GM23338 (cell line): ENCODE data around the gene ADGRL3.

Experiments used
- CREB1 ChIP-seq: fragments of 250-450 bp; sonication (Bioruptor Pico); IDR thresholded peaks from 2 replicates; pipeline ENCODE4 v1.5.0; 2020; ENCODE audit warnings: low read depth, mild to moderate bottlenecking, moderate library complexity
- ETS1 ChIP-seq: IDR thresholded peaks from 2 replicates; pipeline ENCODE4 v1.6.1; 2016; ENCODE audit warnings: antibody characterized with exemption
- EZH2 ChIP-seq: fragments of 200-600 bp; sonication (generic); IDR thresholded peaks from one replicate; pipeline ENCODE4 v1.8.0; 2017; ENCODE audit warnings: antibody characterized with exemption, mild to moderate bottlenecking, low read depth; ENCODE audit not compliant: unreplicated experiment
- EZH2phosphoT487 ChIP-seq: fragments of 200-600 bp; sonication (generic); IDR thresholded peaks from one replicate; pipeline ENCODE4 v1.8.1; 2018; ENCODE audit warnings: antibody characterized with exemption; ENCODE audit not compliant: unreplicated experiment
- JUNB ChIP-seq: IDR thresholded peaks from one replicate; pipeline ENCODE4 v1.6.1; 2016; ENCODE audit warnings: antibody characterized with exemption; ENCODE audit not compliant: unreplicated experiment
- NANOG ChIP-seq: IDR thresholded peaks from 2 replicates; pipeline ENCODE4 v1.6.1; 2016; ENCODE audit warnings: antibody characterized with exemption, borderline replicate concordance
- POLR2AphosphoS5 ChIP-seq: IDR thresholded peaks from 2 replicates; pipeline ENCODE4 v1.6.1; 2016; ENCODE audit warnings: antibody characterized with exemption, low read depth
- STAT1 ChIP-seq: IDR thresholded peaks from one replicate; pipeline ENCODE4 v1.6.1; 2016; ENCODE audit warnings: antibody characterized with exemption; ENCODE audit not compliant: unreplicated experiment
- ZNF114 ChIP-seq: fragments of 250-450 bp; sonication (Bioruptor Pico); IDR thresholded peaks from 2 replicates; pipeline ENCODE4 v1.5.0; 2020; ENCODE audit warnings: mild to moderate bottlenecking, moderate library complexity
- ZNF331 ChIP-seq: fragments of 250-450 bp; sonication (Bioruptor Pico); IDR thresholded peaks from 2 replicates; pipeline ENCODE4 v1.5.0; 2020; ENCODE audit warnings: low read depth, mild to moderate bottlenecking, moderate library complexity
- ZNF462 ChIP-seq: fragments of 250-450 bp; sonication (Bioruptor Pico); IDR thresholded peaks from 2 replicates; pipeline ENCODE4 v1.5.0; 2020; ENCODE audit warnings: mild to moderate bottlenecking, moderate library complexity
- TF ChIP-seq, protein P1 (sequence below), 2 experiments: fragments of 200-600 bp in 1 of 2; sonication (generic) in 1 of 2; conservative IDR thresholded peaks; 2 replicates each; pipeline versions ENCODE4 v1.5.1 to v1.6.1; 2016 to 2017; ENCODE audit warnings: antibody characterized with exemption in 2 of 2, low read depth in 2 of 2, mild to moderate bottlenecking in 2 of 2, moderate library complexity in 1 of 2
- TF ChIP-seq, protein P2 (sequence below): IDR thresholded peaks from one replicate; pipeline ENCODE4 v1.6.1; 2018; ENCODE audit warnings: antibody characterized with exemption; ENCODE audit not compliant: unreplicated experiment

GRCh38 chr4:61293707-61294400 is 93.7 kb downstream of the ADGRL3 start:
- TF ChIP-seq, protein P1, sequence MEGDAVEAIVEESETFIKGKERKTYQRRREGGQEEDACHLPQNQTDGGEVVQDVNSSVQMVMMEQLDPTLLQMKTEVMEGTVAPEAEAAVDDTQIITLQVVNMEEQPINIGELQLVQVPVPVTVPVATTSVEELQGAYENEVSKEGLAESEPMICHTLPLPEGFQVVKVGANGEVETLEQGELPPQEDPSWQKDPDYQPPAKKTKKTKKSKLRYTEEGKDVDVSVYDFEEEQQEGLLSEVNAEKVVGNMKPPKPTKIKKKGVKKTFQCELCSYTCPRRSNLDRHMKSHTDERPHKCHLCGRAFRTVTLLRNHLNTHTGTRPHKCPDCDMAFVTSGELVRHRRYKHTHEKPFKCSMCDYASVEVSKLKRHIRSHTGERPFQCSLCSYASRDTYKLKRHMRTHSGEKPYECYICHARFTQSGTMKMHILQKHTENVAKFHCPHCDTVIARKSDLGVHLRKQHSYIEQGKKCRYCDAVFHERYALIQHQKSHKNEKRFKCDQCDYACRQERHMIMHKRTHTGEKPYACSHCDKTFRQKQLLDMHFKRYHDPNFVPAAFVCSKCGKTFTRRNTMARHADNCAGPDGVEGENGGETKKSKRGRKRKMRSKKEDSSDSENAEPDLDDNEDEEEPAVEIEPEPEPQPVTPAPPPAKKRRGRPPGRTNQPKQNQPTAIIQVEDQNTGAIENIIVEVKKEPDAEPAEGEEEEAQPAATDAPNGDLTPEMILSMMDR (conservative IDR thresholded peaks at IDR 0.05; ENCODE audit: low read depth in 2 of 2), result no peak
- TF ChIP-seq EZH2phosphoT487 (no peak), EZH2 (no peak), POLR2AphosphoS5 (no peak), JUNB (no peak), NANOG (no peak), CREB1 (CRISPR knock-in tag) (no peak), ZNF462 (CRISPR knock-in tag) (no peak), ZNF331 (CRISPR knock-in tag) (no peak), STAT1 (no peak), ZNF114 (CRISPR knock-in tag) (no peak), ETS1 (no peak)
- TF ChIP-seq, protein P2, sequence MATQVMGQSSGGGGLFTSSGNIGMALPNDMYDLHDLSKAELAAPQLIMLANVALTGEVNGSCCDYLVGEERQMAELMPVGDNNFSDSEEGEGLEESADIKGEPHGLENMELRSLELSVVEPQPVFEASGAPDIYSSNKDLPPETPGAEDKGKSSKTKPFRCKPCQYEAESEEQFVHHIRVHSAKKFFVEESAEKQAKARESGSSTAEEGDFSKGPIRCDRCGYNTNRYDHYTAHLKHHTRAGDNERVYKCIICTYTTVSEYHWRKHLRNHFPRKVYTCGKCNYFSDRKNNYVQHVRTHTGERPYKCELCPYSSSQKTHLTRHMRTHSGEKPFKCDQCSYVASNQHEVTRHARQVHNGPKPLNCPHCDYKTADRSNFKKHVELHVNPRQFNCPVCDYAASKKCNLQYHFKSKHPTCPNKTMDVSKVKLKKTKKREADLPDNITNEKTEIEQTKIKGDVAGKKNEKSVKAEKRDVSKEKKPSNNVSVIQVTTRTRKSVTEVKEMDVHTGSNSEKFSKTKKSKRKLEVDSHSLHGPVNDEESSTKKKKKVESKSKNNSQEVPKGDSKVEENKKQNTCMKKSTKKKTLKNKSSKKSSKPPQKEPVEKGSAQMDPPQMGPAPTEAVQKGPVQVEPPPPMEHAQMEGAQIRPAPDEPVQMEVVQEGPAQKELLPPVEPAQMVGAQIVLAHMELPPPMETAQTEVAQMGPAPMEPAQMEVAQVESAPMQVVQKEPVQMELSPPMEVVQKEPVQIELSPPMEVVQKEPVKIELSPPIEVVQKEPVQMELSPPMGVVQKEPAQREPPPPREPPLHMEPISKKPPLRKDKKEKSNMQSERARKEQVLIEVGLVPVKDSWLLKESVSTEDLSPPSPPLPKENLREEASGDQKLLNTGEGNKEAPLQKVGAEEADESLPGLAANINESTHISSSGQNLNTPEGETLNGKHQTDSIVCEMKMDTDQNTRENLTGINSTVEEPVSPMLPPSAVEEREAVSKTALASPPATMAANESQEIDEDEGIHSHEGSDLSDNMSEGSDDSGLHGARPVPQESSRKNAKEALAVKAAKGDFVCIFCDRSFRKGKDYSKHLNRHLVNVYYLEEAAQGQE, result no peak
